HG02588 (cell line): Measurements from ENCODE around the gene GSTT2.
"Not testable (repeated sequence)": the region's sequence is repeated elsewhere in the genome, so short reads cannot be mapped to it uniquely, and the experiment has no call there.

Experiments
- ATAC-seq: cut with Tn5 transposase; IDR thresholded peaks from one replicate; pipeline ENCODE4 v1.9.1; 2021; ENCODE audit warnings: mild to moderate bottlenecking, moderate library complexity; ENCODE audit not compliant: unreplicated experiment

Gene GSTT2

DNA sequence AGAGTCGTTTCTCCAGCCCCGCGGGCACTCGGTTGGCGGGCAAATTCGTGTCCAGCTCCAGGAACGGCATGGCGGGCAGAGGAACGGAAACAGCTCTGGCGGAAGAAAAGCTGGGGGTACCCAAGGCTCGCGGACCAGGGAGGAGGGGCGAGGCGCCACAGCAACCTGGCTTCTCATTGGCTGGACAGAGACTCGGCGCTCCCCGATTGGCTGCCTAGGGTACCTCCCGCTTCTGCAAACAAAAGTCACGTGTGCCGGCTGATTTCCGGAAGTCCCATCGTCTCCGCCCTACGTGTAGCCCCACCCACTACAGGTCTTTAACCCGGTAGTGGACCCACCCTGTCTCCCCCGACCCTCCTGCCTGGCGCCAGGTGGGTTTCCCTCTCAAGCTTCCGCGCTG lies 5.6 kb upstream of the GSTT2 start, which contains the start of gene DDT:
DDT (minus strand) TSS at position 97 of the 400 bp plus-strand sequence; CDS start at position 70, 27 bp downstream.
- ATAC-seq = peak; percentile 92

DNA sequence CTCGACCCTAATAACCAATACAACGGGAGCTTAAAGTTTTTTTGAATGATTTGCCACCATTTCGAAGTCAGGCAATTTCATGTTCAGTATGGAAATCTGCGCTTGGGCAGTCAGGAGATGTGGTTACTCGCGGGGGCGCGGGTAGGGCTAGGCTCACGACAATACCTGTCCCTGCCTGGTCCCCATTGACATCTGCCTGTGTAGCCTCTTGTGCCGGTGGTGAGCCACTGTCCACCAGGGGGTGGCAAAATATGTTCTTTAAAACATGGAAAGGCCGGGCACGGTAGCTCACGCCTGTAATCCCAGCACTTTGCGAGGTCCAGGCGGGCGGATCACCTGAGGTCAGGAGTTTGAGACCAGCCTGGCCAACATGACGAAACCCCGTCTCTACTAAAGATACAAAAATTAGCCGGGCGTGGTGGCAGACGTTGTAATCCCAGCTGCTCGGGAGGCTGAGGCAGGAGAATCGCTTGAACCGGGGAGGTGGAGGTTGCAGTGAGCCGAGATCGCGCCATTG lies 5.0 kb upstream of the GSTT2 start:
- not testable (repeated sequence) for ATAC-seq

DNA sequence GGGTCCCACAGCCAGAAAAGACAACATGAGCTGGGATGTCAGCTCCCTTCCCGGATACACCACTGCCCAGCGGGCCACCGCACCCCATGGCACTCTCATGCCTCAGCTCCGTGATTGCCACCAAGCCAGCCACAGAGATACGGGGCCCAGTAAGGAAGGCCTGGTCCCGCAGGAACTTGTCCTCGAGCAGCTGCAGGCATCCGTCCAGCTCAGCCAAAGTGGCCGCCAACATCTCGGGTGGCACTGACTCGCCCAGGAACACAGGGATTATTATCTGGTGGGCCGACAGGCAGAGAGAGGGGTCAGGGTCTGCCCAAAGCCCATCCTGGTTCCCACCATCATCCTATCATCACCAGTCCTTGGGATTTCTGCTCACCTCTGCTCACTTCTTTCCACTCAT lies 2.6 kb upstream of the GSTT2 start:
- not testable (repeated sequence) for ATAC-seq

DNA sequence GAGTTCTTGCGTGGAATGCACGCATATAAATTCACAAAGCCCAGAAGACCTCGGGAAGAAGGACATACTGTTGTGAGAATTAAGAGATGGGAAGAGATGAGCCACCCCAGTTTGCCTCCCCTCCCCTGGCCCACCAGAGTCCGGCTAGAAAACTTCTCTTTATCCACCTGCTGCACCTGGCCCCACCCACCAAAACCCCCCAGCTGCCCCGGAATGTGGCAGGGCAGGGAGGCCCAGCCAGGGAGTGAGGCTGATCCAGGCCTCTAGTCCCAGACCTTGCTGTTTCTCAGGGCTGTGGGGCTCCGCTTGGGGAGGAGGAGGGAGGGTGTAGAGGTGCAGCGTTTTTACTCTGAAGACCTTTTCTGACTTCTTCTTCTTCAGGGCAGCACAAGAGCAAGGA lies 633 bp downstream of the GSTT2 start:
- not testable (repeated sequence) for ATAC-seq

DNA sequence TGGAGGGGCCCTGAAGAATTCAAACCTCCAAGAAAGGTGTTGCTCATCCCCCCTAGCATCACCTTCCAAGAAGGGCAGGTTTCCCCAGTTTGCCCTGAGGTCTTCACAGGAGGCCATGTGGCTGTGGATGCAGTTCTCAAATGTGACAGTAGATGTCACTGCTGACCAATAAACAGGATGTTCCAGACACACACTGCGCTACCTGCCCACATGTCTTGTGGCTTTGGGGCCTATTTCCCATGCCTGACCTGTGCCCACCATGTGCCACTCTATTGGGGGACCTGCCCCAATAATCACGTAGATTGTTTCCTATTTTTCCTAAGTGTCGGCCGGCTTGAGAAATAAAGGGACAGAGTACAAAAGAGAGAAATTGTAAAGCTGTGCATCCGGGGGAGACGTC lies 4.5 kb downstream of the GSTT2 start:
- no peak for ATAC-seq

DNA sequence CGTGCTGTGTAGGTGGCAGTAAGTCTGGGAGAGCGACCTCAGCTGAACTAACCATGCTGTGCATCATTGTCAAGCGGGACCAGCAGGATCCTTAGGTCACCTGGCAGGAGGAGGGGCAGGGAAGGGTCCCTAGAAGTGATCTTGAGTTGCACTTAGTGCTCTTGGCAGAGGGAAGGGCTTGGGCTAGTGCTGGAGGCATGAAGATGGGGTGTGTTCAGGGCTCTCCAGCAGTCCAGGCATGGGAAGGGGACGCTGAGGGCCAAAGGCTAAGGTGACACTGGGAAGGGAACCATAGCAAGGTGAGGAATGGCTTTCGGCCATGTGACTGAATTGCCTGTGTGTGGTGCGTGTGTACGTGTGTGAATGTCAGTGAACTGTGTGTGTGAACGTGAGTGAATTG lies 6.2 kb downstream of the GSTT2 start:
- ATAC-seq = not testable (repeated sequence)

DNA sequence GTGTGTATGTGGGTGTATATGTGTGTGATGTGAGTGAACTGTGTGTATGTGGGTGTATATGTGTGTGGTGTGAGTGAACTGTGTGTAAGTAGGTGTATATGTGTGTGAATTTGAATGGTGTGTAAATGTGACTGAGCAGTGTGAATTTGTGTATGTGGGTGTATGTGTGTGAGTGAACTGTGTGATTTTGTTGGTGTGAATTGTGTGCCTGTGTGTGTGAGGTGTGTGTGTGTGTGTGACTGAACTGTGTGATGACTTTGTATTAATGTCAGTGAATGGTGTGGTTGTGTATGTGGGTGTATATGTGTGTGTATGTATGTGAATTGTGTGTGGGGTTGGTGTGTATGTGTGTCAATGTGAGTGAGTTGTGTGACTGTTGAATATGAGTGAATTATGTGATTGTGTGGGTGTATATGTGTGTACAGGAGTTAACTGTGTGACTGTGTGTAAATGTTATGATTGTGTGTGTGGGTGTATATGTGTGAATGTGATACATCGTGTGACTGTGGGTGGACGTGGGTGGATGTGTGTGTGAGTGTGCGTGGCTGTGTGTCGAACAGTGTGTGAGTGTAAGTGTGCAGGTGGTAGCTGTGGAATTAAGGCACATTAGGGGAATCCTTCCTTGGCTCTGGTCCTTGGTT lies 6.7 kb downstream of the GSTT2 start:
- not testable (repeated sequence) for ATAC-seq

DNA sequence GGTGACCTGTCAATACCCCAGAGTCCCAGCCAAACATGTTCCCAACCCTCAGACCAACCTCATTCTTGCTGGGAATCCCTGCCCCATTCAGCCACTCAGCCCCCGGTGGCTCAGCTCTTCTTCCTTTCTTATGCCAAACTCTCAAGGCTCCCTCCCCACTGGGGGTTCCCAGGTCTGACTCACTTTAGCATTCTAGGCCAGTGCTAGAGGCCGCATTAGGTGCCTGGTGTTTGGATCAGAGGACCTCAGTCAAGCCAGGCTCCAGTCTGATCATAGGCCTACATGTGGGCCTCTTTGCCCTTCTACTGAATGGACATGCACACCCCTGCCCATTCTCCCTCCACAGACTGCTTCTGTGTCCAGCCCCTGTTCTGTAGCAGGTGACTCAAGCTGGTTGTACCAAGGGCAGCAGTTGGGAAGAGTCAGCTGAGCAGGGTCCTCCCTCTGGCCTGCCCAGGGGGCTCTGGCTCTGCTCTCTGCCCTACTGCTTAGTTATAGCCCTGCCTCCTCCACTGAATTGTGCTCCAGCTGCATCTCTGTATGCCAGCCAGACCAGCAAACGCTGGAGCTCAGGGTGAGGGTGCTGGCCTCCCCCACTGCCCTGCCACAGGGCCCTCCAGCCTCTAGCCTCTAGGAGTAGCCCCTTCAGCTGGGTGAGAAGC lies 9.8 kb downstream of the GSTT2 start:
- ATAC-seq = not testable (repeated sequence)

DNA sequence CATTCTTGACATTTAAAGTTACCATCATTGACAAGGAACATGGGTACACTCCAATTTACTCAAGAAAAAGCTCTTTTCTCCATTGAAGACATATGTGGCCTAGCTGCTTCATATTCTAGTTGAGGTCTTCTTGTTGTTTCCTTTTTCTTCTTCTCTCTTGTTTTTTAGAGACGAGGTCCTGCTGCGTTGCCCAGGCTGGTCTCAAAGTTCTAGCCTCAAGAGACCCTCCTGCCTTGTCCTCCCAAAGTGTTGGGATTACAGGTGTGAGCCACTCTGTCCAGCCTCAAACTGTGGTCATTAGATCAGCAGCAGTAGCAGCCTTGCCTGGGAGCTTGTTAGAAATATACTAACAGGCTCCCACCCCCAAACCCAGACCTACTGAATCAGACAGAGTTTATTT lies 13.1 kb downstream of the GSTT2 start:
- not testable (repeated sequence) for ATAC-seq

DNA sequence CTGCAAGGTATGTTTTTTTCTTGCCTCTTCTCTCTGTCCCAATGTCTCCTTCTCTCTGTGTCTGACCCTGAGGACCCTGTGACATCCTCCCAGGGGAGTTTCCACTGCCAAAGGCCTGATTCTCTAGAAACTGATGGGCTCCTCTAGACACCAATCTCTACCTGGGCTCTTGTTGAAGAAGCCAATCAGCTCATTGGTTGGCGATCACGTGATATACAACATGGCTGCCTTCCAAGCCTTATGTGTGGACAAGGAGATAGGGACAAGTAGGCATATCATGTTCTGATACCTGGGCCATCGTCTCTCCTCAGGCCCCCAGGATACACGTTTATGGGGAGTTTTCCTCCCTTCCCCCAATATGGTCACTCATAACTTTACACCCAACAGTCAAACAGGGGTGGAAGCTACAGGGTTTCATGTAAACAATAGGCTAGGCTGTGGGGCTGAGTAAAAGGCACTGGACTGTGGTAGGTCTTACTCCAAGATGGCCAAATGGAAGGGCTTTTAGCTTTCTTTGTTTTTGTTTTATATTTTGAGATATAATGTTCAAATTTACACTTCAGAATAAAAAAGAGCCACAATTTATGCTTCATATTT lies 13.7 kb downstream of the GSTT2 start:
- ATAC-seq = not testable (repeated sequence)

DNA sequence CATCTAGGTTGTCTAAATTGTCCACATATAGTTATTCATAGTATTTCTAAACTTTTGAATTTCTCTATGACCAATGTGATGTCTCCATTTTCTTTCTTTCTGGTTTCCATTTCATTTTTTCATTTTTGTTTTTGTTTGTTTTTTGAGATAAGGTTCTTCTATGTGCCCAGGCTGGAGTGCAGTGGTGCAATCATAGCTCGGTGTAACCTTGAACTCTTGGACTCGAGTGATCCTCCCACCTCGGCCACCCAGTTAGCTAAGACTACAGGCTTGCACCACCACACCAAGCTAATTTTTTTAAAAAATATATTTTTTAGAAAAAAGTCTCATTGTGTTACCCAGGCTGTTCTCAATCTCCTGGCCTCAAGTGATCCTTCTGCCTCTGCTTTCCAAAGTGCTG lies 17.2 kb downstream of the GSTT2 start:
- no peak for ATAC-seq

DNA sequence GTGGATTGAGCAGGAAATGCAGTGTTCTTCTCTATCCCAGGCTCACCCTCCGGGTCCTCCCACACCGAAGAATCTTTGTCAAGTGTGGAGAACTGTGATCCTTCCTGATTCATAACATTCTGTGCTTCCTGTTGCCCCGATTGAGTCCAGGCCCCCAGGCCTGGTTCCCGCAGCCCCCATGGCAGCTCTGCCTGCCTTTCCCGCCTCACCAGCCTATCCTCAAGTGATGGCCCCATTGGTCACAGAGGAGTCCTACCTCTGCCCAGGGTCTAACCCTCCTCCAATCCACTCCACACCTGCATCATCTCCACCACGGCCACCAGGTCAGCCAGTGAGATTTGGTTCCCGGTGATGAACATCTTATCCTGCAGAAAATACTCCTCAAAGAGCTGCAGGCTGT lies 19.8 kb downstream of the GSTT2 start:
- ATAC-seq = not testable (repeated sequence)

DNA sequence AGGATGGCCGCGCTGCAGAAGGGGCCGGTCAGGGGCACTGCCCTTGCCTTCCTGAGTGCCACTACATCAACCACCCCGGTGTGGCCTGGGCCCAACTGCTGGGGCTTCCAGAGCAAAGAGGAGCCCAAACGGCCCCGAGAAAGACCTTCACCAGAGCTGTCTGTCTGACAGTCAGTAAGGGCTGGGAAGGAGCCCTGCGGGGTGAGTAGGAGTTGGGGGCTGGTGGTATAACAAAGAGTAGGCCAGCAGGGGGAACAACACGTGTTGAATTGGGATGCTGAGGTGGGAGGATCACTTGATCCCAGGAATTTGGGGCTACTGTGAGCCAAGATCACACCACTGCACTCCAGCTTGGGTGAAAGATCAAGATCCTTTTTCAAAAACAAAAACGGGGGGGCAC lies 21.4 kb downstream of the GSTT2 start:
- ATAC-seq = no peak

DNA sequence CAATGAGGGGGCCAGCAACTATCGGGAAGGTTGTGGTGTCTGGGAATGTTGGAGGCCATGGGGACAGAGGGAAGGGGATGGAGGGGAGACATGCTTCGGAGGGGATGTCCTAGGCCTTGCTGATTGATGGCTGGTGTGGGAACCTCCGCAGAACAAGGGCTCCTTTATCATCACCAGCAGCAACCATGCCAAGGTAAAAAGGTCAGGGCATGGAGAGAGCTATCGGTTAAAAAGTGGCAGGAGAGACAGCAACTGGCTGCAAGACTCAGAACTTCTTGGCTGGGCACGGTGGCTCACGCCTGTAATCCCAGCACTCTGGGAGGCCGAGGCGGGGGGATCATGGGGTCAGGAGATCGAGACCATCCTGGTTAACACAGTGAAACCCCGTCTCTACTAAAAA lies 22.3 kb downstream of the GSTT2 start:
- no peak for ATAC-seq

DNA sequence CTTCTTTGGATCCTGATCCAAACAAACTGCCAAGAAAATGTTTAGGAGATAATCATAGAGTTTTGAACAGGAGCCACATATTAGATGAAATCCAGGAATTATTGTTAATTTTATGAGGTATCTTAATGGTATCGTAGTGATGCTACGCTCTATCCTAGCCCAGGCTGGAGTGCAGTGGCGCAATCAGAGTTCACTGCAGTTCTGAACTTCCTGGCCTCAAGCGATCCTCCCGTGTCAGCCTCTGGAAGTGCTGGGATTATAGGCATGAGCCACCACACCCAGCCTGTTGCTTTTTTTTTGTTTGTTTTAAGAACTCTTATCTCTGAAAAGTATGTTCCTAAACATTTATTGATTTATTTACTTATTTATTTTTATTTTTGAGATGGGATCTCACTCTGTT lies 22.9 kb downstream of the GSTT2 start:
- no peak for ATAC-seq

DNA sequence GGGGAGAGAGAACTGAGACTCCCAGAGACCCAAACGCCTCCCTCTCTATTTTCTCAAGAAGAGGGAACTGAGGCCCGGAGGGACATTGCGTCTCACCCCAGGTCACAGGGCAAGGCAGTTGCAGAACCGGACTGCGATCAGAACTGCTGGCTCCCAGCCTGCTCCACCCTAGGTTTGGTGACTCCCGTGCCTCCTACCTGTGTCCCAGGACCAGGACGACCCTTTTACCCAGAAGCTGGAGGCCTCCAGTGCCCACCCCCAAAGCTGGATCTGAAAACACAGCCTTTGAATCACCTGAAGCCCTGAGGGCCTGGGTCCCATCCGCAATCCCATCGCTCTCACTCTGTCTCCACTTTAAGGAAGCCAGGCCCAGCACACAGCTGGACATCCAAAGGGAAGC lies 24.0 kb downstream of the GSTT2 start:
- ATAC-seq = no peak

DNA sequence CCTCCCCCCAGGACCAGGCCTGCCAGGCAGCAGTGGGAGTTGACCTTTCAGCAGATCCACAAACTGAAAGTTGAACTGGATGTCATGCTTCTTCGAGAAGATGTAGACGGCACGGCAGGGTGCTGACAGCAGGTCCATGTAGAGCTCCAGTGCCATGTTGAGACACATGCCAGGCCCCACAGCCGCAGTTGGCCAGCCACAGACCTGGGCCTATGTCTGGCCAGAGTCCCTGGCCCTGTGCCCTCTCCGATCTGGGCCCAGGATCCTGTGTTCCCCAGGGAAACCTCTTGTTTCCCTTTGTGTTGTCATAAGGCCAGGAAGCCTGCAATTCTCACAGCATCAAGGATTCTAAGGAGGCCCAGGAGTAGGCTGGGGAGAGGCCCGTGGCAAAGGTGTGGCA lies 25.3 kb downstream of the GSTT2 start, which contains the start of gene GSTT4:
GSTT4 (minus strand) TSS at position 253 of the 400 bp plus-strand sequence; CDS start at position 156, 97 bp downstream.
- no peak for ATAC-seq

DNA sequence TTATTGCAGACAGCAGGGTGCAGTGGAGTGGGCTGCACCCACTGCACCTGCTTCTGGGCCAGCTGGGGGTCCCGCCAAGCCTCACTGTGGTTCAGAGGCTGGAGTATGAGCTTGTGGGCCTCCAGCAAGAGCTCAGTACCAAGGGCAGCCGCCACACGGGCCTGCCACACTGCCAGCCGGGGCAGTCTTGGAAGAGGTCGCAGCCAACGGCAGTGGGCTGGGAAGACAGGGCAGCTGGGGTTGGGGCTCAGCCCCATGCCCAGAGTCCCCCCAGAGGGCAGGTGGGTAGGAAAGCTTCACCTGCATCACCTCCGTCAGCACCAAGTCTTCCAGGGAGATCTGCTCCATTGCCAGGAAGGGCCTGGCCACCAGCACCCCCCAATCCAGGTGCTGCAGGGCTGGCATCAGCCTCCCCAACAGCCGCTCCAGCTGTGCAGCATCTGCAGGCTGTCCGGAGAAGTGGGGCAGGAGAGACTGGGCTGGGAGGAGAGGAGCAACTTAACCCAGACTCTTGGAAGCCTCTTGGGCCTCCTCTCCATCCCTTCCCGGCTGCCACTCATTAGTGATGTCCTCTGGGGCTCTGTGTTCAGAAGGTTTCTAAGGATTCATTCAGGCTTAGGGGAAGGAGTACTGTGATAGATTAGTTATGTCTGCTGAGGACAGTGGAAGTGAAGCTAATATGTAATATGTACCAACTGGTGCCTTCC lies 26.4 kb downstream of the GSTT2 start:
- no peak for ATAC-seq

DNA sequence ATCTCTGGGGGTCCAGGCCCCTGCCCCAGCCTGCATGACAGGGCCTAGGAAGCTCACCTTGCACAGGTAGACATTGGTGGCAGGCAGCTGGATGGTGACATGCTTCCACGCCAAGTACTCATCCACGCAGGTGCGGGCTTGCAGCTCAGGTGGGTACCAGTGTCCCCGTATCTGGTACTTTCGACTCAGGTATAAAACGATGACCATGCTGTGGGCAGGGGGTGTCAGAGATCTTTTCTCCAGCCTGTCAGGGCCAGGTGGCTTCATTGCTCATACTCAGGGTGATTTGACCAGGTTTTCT lies 26.9 kb downstream of the GSTT2 start:
- no peak for ATAC-seq

DNA sequence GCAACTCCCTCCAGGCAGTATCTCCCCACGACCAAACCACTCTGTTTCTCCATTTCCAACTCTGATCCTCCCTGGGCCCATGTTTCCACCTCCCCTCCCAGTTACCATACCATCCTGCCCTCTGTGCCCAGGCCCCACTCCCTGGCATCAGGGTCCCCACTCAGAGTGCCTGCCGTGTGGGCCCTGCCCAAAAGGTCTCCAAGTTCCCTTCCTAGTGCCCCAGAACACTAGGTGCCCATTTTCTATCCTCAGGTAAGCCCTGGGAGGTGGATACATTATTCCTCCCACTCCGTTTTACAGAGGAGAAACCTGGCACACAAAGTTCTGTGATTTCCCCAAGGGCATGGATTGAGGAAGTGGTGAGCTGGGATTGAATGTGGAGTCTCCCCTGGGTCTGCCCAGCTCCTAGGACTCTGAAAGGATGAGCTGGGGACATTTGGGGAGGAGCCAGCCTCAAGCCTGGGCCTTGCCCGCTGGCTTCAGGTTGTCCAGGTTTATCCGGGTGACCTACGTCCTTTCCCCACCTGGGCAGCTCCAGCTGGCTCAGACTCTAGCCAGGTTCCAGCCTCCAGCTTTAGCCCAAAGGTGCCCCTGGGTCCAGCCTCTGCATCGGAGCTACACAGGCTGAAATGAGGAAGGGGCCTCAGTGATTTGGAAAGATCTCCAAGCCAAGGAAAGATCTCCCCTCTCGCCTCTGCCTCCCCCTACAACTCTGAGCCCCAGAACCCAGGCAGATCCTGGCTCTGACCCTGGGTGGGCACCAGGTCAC lies 27.5 kb downstream of the GSTT2 start:
- no peak for ATAC-seq

DNA sequence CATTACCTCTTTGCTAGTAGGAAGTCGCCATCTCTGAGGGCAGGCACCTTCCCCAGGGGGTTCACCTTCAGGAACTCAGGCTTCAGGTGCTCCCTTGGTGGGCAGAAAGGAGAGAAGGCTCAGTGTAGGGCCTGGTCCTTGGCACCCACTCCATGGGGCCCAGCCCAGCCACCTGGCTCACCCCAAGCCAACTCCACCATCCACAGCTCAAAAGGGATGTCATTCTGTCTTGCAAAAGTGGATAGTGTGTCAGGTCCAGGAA lies 28.0 kb downstream of the GSTT2 start:
- ATAC-seq = no peak
